Dermis microvascular lymphatic vessel endothelial cell (primary cell): ENCODE data around the gene EN2. TPM values are rescaled to one million over a fixed set of nuclear protein-coding genes. Genes with fewer than 3 reads are reported as not detected.

Source experiments
- DNase-seq, 2 donors: peaks; one replicate each; pipeline versions ENCODE4 v3.0.0 to v3.0.0-alpha.2; 2010; ENCODE audit warnings: low read depth in 2 of 2
- total RNA-seq: library from RNA; depleted of rRNA; stranded (reverse); fragments of >200 nt; gene quantifications from 2 replicates; pipeline ENCODE4 v1.2.1, GENCODE V29; 2014

EN2 gene
- total RNA-seq, 1 donor from 2014 or later, result under 0.01 TPM

- DNase-seq, result no peak
Measured at GRCh38 chr7:155464183-155464582, 6.3 kb downstream of the EN2 start.

GRCh38 chr7:155464948-155465739 lies 7.2 kb downstream of the EN2 start:
- no peak for DNase-seq

- no peak for DNase-seq
Measured at GRCh38 chr7:155465761-155466141, 7.8 kb downstream of the EN2 start.

- DNase-seq, result no peak
Measured at GRCh38 chr7:155466142-155466813, 8.3 kb downstream of the EN2 start.

- DNase-seq, result no peak
Measured at GRCh38 chr7:155466814-155467733, 9.1 kb downstream of the EN2 start.

- DNase-seq, result no peak
Measured at GRCh38 chr7:155467846-155468784, 10.2 kb downstream of the EN2 start.

GRCh38 chr7:155468785-155469148 lies 10.8 kb downstream of the EN2 start:
- DNase-seq, result no peak

- no peak for DNase-seq
Measured at GRCh38 chr7:155469311-155470185, 11.6 kb downstream of the EN2 start.

GRCh38 chr7:155470186-155470487 lies 12.2 kb downstream of the EN2 start:
- DNase-seq, result no peak

- no peak for DNase-seq
Measured at GRCh38 chr7:155470686-155471638, 13.0 kb downstream of the EN2 start.

- DNase-seq, result no peak
Measured at GRCh38 chr7:155471718-155472117, 13.8 kb downstream of the EN2 start.

- DNase-seq, result no peak
Measured at GRCh38 chr7:155477476-155477875, 19.5 kb downstream of the EN2 start.

GRCh38 chr7:155481764-155482163 lies 23.8 kb downstream of the EN2 start:
- no peak for DNase-seq

GRCh38 chr7:155482511-155483183 lies 24.7 kb downstream of the EN2 start:
- no peak for DNase-seq

- DNase-seq, result no peak
Measured at GRCh38 chr7:155483245-155483644, 25.3 kb downstream of the EN2 start.

GRCh38 chr7:155483868-155484325 lies 26.0 kb downstream of the EN2 start:
- no peak for DNase-seq

GRCh38 chr7:155484483-155485399 lies 26.8 kb downstream of the EN2 start:
- DNase-seq, result no peak
